Gastroesophageal sphincter (tissue), 3 donors: ENCODE data around the gene MPRIP.

ENCODE experiments used
- CTCF ChIP-seq, 4 experiments: fragments of 200-600 bp in 2 of 4; fragments of 450-650 bp in 2 of 4; sonication (generic) in 1 of 4; IDR thresholded peaks; one replicate each; pipeline ENCODE4 v1.5.1; 2017 to 2019; ENCODE audit warnings: antibody characterized with exemption in 4 of 4, mild to moderate bottlenecking in 2 of 4, moderate library complexity in 2 of 4
- EP300 ChIP-seq: sonication (generic); formaldehyde crosslinking; IDR thresholded peaks from one replicate; pipeline ENCODE4 v1.6.1; 2017; ENCODE audit warnings: antibody characterized with exemption, mild to moderate bottlenecking
- POLR2AphosphoS5 ChIP-seq: sonication (generic); formaldehyde crosslinking; IDR thresholded peaks from one replicate; pipeline ENCODE4 v1.6.1; 2017; ENCODE audit warnings: antibody characterized with exemption

GRCh38 chr17:17034026-17034425 is 8.2 kb upstream of the MPRIP start:
- TF ChIP-seq CTCF (IDR thresholded peaks at IDR 0.05) (no peak), EP300 (no peak), POLR2AphosphoS5 (no peak)
